HCT116 (cell line): ENCODE results near the gene DCP1A.
A peak's percentile ranks its signal among the peaks of the same experiment; 100 is the strongest.

Source experiments
- POLR2A ChIP-seq: IDR thresholded peaks from 2 replicates; pipeline ENCODE4 v1.7.0; 2011; ENCODE audit warnings: borderline replicate concordance; ENCODE audit not compliant: insufficient read depth, insufficient read length; ENCODE audit errors: extremely low read depth
- ZFX ChIP-seq: fragments of 450-650 bp; IDR thresholded peaks from 2 replicates; pipeline ENCODE4 v1.6.1; 2017
- TF ChIP-seq, protein P1 (sequence below), 3 experiments: fragments of 200-600 bp in 1 of 3; sonication (generic) in 1 of 3; IDR thresholded peaks in 2 of 3; conservative IDR thresholded peaks in 1 of 3; 2 replicates each; pipeline ENCODE4 v1.5.1; 2012 to 2017; ENCODE audit warnings: low read depth in 2 of 3, low read length in 2 of 3, antibody characterized with exemption in 1 of 3, borderline replicate concordance in 1 of 3, control low read depth in 1 of 3, mild to moderate bottlenecking in 1 of 3, mixed read lengths in 1 of 3, mixed run types in 1 of 3, moderate library complexity in 1 of 3; ENCODE audit not compliant: insufficient read depth in 1 of 3

- TF ChIP-seq, protein P1, sequence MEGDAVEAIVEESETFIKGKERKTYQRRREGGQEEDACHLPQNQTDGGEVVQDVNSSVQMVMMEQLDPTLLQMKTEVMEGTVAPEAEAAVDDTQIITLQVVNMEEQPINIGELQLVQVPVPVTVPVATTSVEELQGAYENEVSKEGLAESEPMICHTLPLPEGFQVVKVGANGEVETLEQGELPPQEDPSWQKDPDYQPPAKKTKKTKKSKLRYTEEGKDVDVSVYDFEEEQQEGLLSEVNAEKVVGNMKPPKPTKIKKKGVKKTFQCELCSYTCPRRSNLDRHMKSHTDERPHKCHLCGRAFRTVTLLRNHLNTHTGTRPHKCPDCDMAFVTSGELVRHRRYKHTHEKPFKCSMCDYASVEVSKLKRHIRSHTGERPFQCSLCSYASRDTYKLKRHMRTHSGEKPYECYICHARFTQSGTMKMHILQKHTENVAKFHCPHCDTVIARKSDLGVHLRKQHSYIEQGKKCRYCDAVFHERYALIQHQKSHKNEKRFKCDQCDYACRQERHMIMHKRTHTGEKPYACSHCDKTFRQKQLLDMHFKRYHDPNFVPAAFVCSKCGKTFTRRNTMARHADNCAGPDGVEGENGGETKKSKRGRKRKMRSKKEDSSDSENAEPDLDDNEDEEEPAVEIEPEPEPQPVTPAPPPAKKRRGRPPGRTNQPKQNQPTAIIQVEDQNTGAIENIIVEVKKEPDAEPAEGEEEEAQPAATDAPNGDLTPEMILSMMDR (IDR thresholded peaks at IDR 0.05 in 2 of 3, conservative IDR thresholded peaks at IDR 0.05 in 1 of 3; ENCODE audit: borderline replicate concordance in 1 of 3, insufficient read depth in 1 of 3, low read depth in 2 of 3, low read length in 2 of 3) = no peak
- TF ChIP-seq ZFX (peak; percentile 80), POLR2A (peak; percentile 90)
Measured at GRCh38 chr3:53347261-53348064, at the start of gene DCP1A.
